ENCODE measurements around the gene ADGRG1. TPM values are rescaled to one million over a fixed set of nuclear protein-coding genes. Genes with fewer than 3 reads are reported as not detected.

ADGRG1 gene
- total and polyA plus RNA-seq, 2 experiments from 2014 or later: 0.21 TPM; not detected in 1

- Histone ChIP-seq H3K9me3 (ENCODE audit: low read depth) (no peaks in the 10 kb centered on the region), H3K4me3 (no peak overlapping the region), H3K27ac (no peak overlapping the region), H3K4me1 (ENCODE audit: low read depth) (no peaks in the 10 kb centered on the region), H3K27me3 (no peaks in the 10 kb centered on the region), H3K36me3 (no peaks in the 10 kb centered on the region)
- no peak for DNase-seq (ENCODE audit: low read depth in 1 of 2, low spot score in 1 of 2)
- TF ChIP-seq CTCF (IDR thresholded peaks at IDR 0.05; ENCODE audit: low read depth, low read length): no peak
Measured at GRCh38 chr16:57611706-57612105, 16.7 kb upstream of the ADGRG1 start.

- DNase-seq (ENCODE audit: low read depth in 1 of 2, low spot score in 1 of 2): no peak
- Histone ChIP-seq H3K27me3 (no peaks in the 10 kb centered on the region), H3K36me3 (no peaks in the 10 kb centered on the region), H3K4me1 (ENCODE audit: low read depth) (no peaks in the 10 kb centered on the region), H3K4me3 (no peak overlapping the region), H3K9me3 (ENCODE audit: low read depth) (no peaks in the 10 kb centered on the region), H3K27ac (no peak overlapping the region)
- TF ChIP-seq CTCF (IDR thresholded peaks at IDR 0.05; ENCODE audit: low read depth, low read length): no peak
Measured at GRCh38 chr16:57612494-57612893, 15.9 kb upstream of the ADGRG1 start.

GRCh38 chr16:57613514-57613913, 14.9 kb upstream of the ADGRG1 start:
- H3K4me3 ChIP-seq: no peak overlapping the region
- H3K27me3 ChIP-seq: no peaks in the 10 kb centered on the region
- peaks cover 4% of the 10 kb centered on the region for H3K4me1 ChIP-seq (ENCODE audit: low read depth)
- no peak overlapping the region for H3K27ac ChIP-seq
- no peaks in the 10 kb centered on the region for H3K9me3 ChIP-seq (ENCODE audit: low read depth)
- H3K36me3 ChIP-seq: no peaks in the 10 kb centered on the region
- no peak for TF ChIP-seq CTCF (IDR thresholded peaks at IDR 0.05; ENCODE audit: low read depth, low read length)
- DNase-seq (ENCODE audit: low read depth in 1 of 2, low spot score in 1 of 2): no peak

GRCh38 chr16:57614536-57614935, 13.9 kb upstream of the ADGRG1 start:
- DNase-seq (ENCODE audit: low read depth in 1 of 2, low spot score in 1 of 2): no peak
- no peaks in the 10 kb centered on the region for H3K36me3 ChIP-seq
- H3K4me1 ChIP-seq (ENCODE audit: low read depth): peaks cover 4% of the 10 kb centered on the region
- no peaks in the 10 kb centered on the region for H3K27me3 ChIP-seq
- H3K4me3 ChIP-seq: no peak overlapping the region
- H3K27ac ChIP-seq: no peak overlapping the region
- TF ChIP-seq CTCF (IDR thresholded peaks at IDR 0.05; ENCODE audit: low read depth, low read length): no peak
- no peaks in the 10 kb centered on the region for H3K9me3 ChIP-seq (ENCODE audit: low read depth)

GRCh38 chr16:57614944-57615343, 13.5 kb upstream of the ADGRG1 start:
- H3K4me1 ChIP-seq (ENCODE audit: low read depth): peaks cover 4% of the 10 kb centered on the region
- no peaks in the 10 kb centered on the region for H3K36me3 ChIP-seq
- no peak for DNase-seq (ENCODE audit: low read depth in 1 of 2, low spot score in 1 of 2)
- H3K4me3 ChIP-seq: no peak overlapping the region
- H3K27me3 ChIP-seq: no peaks in the 10 kb centered on the region
- no peak for TF ChIP-seq CTCF (IDR thresholded peaks at IDR 0.05; ENCODE audit: low read depth, low read length)
- no peaks in the 10 kb centered on the region for H3K9me3 ChIP-seq (ENCODE audit: low read depth)
- no peak overlapping the region for H3K27ac ChIP-seq

GRCh38 chr16:57615813-57616212, 12.6 kb upstream of the ADGRG1 start:
- Histone ChIP-seq H3K9me3 (ENCODE audit: low read depth) (no peaks in the 10 kb centered on the region), H3K4me3 (no peak overlapping the region), H3K36me3 (no peaks in the 10 kb centered on the region), H3K27ac (no peak overlapping the region), H3K27me3 (no peaks in the 10 kb centered on the region), H3K4me1 (ENCODE audit: low read depth) (peaks cover 4% of the 10 kb centered on the region)
- DNase-seq (ENCODE audit: low read depth in 1 of 2, low spot score in 1 of 2): no peak
- TF ChIP-seq CTCF (IDR thresholded peaks at IDR 0.05; ENCODE audit: low read depth, low read length): no peak
